ENCODE data around the gene GAS6. TPM values are rescaled to one million over a fixed set of nuclear protein-coding genes. Genes with fewer than 3 reads are reported as not detected.

The GAS6 gene
- total RNA-seq, 2 donors from 2014 or later, result 165 to 175 TPM

GRCh38 chr13:113846636-113847318 is 17.1 kb downstream of the GAS6 start:
- ATAC-seq, result no peak
- intact Hi-C loops (cut with DNase I), result no loop called here
- DNase-seq, result peak; percentile 19

DNA sequence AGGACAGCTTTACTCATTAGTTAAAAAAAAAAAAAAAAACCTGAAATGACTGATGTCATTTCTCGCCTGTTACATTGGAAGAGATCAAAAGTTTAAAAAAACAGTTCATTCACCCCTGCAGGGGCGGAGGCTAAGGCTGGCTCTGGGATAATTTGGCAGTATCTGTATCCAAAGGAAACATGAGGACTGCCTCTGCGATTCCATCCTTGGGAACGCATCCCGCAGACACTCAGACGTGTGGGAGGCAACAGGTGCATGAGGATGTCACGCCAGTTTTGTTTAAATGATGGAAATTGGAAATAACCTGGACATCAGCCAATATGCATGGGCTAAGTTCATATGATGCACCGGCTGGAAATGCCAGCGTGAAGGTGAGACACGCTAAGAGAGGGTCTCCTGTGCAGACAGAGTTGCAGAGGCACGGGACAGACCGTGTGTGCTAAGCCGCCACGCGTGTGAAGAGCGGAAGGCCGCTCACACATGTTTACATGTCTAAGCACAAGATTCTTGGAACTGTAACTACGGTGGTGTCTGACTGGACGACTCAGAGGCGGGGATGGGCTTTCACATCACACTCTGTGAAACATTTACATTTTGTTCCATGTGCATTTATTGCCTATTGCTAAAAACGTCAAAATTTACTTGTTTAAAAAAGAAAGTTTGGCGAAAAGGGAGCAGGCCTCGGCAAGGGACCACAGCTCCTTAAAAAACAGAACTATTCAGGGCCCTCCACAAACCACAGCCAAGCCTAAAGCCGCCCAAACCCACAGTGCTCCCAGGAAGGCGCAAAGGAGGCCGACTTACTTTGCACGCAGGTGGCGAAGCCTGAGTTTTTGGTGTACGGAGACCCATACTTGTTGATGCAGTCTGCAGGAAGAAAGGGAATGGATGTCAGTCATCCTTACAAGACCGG is 17.9 kb downstream of the GAS6 start:
- intact Hi-C loops (cut with DNase I), result no loop called here
- no peak for ATAC-seq
- DNase-seq, result peak; percentile 26

GRCh38 chr13:113845055-113845454 is 18.8 kb downstream of the GAS6 start:
- intact Hi-C loops (cut with DNase I), result no loop called here
- ATAC-seq, result no peak
- no peak for DNase-seq

DNA sequence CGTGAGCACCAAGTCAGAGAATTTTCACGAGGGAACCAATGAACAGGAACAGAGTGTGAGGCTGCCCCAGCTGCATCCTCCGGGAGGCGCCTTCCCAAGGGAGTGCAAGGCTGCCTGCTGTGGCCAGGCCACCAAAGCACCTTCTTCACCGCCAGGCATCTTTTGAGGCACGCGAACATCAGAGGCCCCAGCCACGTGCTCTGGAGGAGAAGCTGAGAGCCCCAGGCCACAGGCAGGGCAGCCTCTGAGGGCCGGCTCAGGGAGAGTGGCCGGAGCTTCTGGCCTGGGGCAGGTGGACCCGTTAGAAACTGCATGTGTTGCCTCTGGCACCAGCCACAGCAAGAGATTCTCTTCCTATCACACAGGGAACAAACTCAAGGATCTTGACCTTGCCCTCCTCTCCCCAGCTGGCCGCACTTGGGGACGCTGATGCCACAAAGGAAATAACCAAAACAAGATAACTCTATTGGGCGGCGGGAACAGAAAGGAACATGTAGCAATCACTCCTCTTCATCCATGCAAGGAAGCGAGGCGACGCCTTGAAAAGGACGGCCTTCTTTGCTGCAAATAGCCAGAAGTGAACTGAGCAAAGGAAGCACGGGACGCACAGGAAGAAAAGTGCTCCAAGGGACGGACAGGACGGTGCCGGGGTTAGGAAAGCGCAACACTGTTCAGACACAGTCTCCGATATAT is 19.9 kb downstream of the GAS6 start:
- intact Hi-C loops (cut with DNase I), result no loop called here
- ATAC-seq (peak in 1 of 2 donors; percentile 6), DNase-seq (peak; percentile 52)

DNA sequence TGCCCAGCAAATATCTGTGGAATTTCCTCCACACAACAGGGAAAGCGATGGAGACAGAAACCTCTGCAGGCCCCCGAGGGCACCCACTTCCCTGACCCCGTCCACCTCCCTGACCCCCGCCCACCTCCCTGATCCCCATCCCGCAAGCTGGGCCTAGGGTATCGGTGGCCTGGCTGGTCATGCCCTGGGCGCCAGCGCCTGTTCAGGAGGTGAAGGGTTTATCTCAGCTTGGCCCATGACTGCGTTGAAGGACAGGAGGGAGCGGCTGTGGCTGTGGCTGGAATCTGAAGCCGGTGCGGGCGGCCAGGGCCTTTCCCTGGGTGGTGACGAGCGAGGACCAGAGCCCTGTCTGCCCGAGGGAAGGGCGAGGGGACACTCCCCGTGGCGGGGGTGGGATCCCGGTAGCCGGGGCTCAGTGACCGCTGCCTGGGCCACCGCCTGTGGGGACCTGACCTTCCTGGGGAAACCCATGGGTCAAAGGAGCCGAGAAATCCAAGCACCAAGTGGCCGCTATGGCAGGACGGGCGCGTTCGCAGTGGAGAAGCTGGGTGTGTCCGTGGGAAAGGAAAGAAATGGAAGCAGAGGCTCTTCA is 20.7 kb downstream of the GAS6 start:
- intact Hi-C loops (cut with DNase I), result no loop called here
- DNase-seq (peak; percentile 25), ATAC-seq (peak; percentile 10 to 17)

GRCh38 chr13:113842336-113843062 is 21.4 kb downstream of the GAS6 start:
- no peak for ATAC-seq
- intact Hi-C loops (cut with DNase I), result no loop called here
- peak; percentile 18 for DNase-seq

DNA sequence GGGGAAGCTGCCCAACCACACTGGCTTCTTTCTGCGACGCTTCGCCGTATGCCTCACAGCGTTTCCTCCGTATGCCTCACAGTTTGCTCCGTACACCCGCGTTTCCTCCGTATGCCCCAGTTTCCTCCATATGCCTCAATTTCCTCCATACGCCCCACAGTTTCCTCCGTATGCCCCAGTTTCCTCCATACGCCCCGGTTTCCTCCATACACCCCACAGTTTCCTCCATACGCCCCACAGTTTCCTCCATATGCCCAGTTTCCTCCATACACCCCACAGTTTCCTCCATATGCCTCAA is 22.6 kb downstream of the GAS6 start:
- DNase-seq (no peak), ATAC-seq (no peak)
- intact Hi-C loops (cut with DNase I), result no loop called here

DNA sequence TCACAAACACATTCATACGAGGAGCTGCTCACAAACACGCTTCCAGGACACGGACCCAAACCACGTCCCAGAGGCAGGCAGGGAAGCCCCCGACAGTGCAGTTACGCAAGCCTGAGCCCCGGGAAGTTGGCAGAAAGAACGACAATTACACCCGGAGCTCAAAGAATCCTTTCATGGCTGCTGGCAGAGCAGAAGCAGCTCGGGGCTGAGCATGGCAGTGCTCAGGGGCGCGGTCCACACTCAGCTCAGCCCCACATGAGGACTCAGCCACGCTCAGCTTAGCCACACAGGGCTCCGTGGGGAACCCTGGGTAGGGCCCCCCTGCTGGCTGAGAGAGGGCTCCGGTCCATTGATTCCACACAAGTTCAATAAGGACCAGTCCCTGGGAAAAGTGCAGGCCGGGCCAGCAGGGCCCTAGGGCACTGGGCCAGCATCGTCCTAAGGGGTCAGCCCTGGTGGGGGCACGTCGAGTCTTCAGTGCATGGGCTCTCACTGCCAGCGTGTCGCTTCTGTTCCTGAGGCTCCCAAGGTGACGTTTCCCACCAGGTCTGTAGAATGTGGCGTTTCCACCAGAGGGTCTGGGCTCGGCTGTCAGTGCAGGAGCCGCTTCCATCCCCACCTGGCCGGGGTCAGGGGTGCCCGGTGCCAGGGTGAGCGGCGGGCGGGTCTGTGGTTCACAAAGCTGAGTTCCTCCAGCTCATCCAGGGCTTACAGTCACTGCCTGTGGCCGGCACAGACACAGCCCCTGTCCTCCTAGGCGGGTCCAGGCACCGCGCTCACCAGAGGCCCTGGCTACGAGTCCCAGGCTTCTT is 23.1 kb downstream of the GAS6 start:
- DNase-seq (no peak), ATAC-seq (no peak)
- intact Hi-C loops (cut with DNase I), result no loop called here

DNA sequence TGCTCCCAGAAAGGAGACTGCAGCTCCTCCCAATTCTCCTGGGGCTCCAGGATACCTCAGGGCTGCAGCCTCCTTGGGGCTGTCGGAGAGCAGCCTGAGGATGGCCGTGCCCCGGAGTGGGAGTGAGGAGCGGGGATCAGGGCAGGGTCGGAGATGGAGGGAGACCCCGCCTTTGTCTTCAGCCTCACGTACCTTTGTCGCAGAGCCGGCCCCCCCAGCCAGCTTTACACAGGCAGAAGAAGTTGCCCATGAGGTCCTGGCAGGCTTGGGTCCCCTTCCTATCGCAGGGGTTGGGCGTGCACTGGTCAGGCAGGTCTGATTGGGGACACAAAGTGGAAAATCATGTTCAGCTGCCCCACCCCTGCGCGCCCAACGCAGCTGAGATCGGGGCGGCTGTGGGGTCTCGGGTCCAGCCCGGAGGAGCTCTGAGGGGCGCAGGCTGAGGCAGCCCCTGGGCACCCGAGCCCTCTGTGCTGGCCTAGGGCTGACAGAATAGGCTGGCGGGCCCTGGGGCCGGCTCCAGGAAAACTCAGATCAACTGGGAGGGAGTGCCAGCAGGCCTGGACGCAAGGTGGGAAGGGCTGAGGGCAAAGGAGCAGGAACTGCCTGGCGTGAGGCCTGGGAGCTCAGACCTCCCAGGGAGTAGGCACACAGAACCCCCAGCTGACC is 24.2 kb downstream of the GAS6 start:
- intact Hi-C loops (cut with DNase I), result no loop called here
- ATAC-seq, result peak in 1 of 2 donors; percentile 2

DNA sequence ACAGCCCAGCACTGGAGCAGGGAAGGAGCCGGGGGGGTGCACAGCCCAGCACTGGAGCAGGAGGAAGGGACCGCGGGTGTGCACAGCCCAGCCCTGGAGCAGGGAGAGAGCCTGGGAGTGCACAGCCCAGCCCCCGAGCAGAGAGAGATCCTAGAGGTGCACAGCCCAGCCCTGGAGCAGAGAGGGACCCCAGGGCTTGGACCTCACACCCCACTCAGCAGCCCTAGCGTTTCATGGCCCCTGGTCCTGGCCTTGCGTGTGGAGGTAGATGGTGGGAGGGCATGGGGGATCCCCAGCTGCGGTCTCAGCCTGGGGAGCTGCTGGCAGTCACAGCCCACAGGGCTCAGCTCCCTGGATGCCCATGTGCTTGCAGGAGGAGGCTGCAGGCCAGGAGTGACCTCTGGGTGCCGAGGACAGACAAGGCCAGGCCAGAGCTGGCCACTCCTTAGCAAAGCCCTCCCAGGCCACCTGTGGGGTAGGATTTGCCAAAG is 25.1 kb downstream of the GAS6 start:
- DNase-seq (no peak), ATAC-seq (no peak)
- intact Hi-C loops (cut with DNase I), result no loop called here

More for the DNA sequence above, 24.2 kb downstream of the GAS6 start:
- no peak for DNase-seq

- ATAC-seq (peak; percentile 94 to 97), DNase-seq (peak; percentile 97)
- intact Hi-C loops (cut with DNase I), result no loop called here
Measured at GRCh38 chr13:113837560-113838355, 26.1 kb downstream of the GAS6 start.

- intact Hi-C loops (cut with DNase I), result no loop called here
- peak; percentile 74 for DNase-seq
- peak; percentile 73 to 77 for ATAC-seq
Measured at GRCh38 chr13:113836768-113837559, 26.9 kb downstream of the GAS6 start.

DNA sequence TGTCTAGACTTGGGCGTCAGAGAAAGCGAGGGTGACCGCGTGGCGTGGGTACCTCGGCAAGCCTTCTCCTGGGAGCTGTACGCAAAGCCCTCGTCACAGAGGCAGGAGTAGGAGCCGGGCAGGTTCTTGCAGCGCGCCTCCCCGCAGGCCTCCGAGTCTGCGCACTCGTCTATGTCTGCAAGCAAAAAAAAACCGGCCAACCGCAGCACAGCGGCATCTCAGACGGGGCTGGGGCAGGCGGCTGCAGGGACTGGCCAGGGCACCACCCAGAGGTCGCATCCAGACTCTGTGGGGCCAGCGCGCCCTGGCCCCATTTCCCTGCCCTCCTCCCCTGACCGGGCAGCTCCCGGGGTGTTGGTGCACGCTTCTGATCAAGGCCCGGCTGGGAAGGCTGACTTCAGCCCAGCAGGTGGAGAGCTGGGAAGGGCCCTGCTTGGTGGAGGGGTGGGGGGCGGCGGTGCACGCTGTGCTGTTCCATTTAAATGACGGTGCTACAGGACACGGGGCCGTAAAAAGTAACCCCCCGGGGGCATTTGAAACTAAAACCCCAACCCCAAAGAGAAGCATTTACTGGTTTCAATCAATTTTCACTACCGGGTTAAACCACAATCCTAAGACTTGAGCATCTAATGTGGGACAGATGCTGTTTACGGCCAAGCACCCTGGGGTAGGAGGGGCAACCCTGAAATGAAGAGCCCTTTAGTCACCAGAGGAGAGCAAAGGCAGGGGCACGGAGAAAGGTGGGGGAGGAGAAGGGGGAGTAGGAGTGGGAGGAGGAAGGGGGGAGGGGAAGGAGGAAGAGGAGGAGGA is 28.2 kb downstream of the GAS6 start:
- DNase-seq (no peak), ATAC-seq (no peak)
- intact Hi-C loops (cut with DNase I), result no loop called here

GRCh38 chr13:113834496-113835200 is 29.2 kb downstream of the GAS6 start:
- DNase-seq (no peak), ATAC-seq (no peak)
- intact Hi-C loops (cut with DNase I), result no loop called here

Measured in left cardiac atrium (tissue), 4 donors.